ENCODE results near the gene ACSL5. TPM values are rescaled to one million over a fixed set of nuclear protein-coding genes. Genes with fewer than 3 reads are reported as not detected.

Gene ACSL5
- total RNA-seq (2014; rRNA removed; shearing (Covaris generic); ENCODE audit: low replicate concordance) = 55.6 and 63.6 TPM in 2 replicates

- peak within 1 kb of the TSS; percentile 97 for H2AFZ ChIP-seq (ENCODE audit: low read length)
- H3K9ac ChIP-seq (ENCODE audit: low read length) = peak within 1 kb of the TSS; percentile 7; the same call in 1 of the 2 replicates
- H3K9me3 ChIP-seq (ENCODE audit: low read length) = no peaks in the 10 kb centered on the region
- H3K4me2 ChIP-seq (ENCODE audit: low read depth, low read length, poor library complexity, severe bottlenecking) = peak within 1 kb of the TSS; percentile 99
- no peaks in the 10 kb centered on the region for H3K36me3 ChIP-seq (ENCODE audit: insufficient read depth, low read length)
- peaks cover 28% of the 10 kb centered on the region for H3K4me1 ChIP-seq (ENCODE audit: low read length)
- peak within 1 kb of the TSS; percentile 67 for H3K27ac ChIP-seq (ENCODE audit: low read length)
- no peak for DNase-seq
- no peaks in the 10 kb centered on the region for H4K20me1 ChIP-seq (ENCODE audit: insufficient read depth, low read depth, low read length)
- no peak within 1 kb of the TSS for H3K4me3 ChIP-seq (ENCODE audit: low read length)
- H3K9me2 ChIP-seq (replicated peaks; ENCODE audit: insufficient read depth, low read length) = no peaks in the 10 kb centered on the region
- H3K27me3 ChIP-seq (ENCODE audit: low read length) = no peaks in the 10 kb centered on the region
- H3K79me2 ChIP-seq (ENCODE audit: low read length) = peaks cover 26% of the 10 kb centered on the region
Observed at GRCh38 chr10:112373912-112374338, at the start of gene ACSL5. Gene ACSL5, plus strand, starts transcription at chr10:112374116. Its CDS starts 20,831 bp downstream, at chr10:112394947.

- Histone ChIP-seq H3K9me2 (replicated peaks; ENCODE audit: insufficient read depth, low read length) (no peaks in the 10 kb centered on the region), H3K4me2 (ENCODE audit: low read depth, low read length, poor library complexity, severe bottlenecking) (no peak overlapping the region), H3K9me3 (ENCODE audit: low read length) (no peaks in the 10 kb centered on the region), H3K36me3 (ENCODE audit: insufficient read depth, low read length) (no peaks in the 10 kb centered on the region), H4K20me1 (ENCODE audit: insufficient read depth, low read depth, low read length) (no peaks in the 10 kb centered on the region), H3K9ac (ENCODE audit: low read length) (no peak overlapping the region), H3K27ac (ENCODE audit: low read length) (no peak overlapping the region), H3K4me1 (ENCODE audit: low read length) (peaks cover 12% of the 10 kb centered on the region), H2AFZ (ENCODE audit: low read length) (no peak overlapping the region), H3K4me3 (ENCODE audit: low read length) (no peak overlapping the region), H3K27me3 (ENCODE audit: low read length) (no peaks in the 10 kb centered on the region), H3K79me2 (ENCODE audit: low read length) (no peaks in the 10 kb centered on the region)
- no peak for DNase-seq
Observed at GRCh38 chr10:112327678-112328077, 46.2 kb upstream of the ACSL5 start.

- no peaks in the 10 kb centered on the region for H3K79me2 ChIP-seq (ENCODE audit: low read length)
- no peak overlapping the region for H2AFZ ChIP-seq (ENCODE audit: low read length)
- no peak overlapping the region for H3K27ac ChIP-seq (ENCODE audit: low read length)
- H3K4me3 ChIP-seq (ENCODE audit: low read length) = no peak overlapping the region
- no peak overlapping the region for H3K9ac ChIP-seq (ENCODE audit: low read length)
- DNase-seq = no peak
- no peaks in the 10 kb centered on the region for H4K20me1 ChIP-seq (ENCODE audit: insufficient read depth, low read depth, low read length)
- H3K4me1 ChIP-seq (ENCODE audit: low read length) = peaks cover 20% of the 10 kb centered on the region
- no peaks in the 10 kb centered on the region for H3K36me3 ChIP-seq (ENCODE audit: insufficient read depth, low read length)
- no peaks in the 10 kb centered on the region for H3K9me3 ChIP-seq (ENCODE audit: low read length)
- H3K4me2 ChIP-seq (ENCODE audit: low read depth, low read length, poor library complexity, severe bottlenecking) = no peak overlapping the region
- no peaks in the 10 kb centered on the region for H3K9me2 ChIP-seq (replicated peaks; ENCODE audit: insufficient read depth, low read length)
- no peaks in the 10 kb centered on the region for H3K27me3 ChIP-seq (ENCODE audit: low read length)
Observed at GRCh38 chr10:112330162-112330561, 43.8 kb upstream of the ACSL5 start.

- no peak for DNase-seq
- Histone ChIP-seq H2AFZ (ENCODE audit: low read length) (no peak overlapping the region), H3K27me3 (ENCODE audit: low read length) (no peaks in the 10 kb centered on the region), H3K4me3 (ENCODE audit: low read length) (no peak overlapping the region), H3K9ac (ENCODE audit: low read length) (no peak overlapping the region), H3K9me3 (ENCODE audit: low read length) (no peaks in the 10 kb centered on the region), H4K20me1 (ENCODE audit: insufficient read depth, low read depth, low read length) (no peaks in the 10 kb centered on the region), H3K4me1 (ENCODE audit: low read length) (peaks cover 25% of the 10 kb centered on the region), H3K9me2 (replicated peaks; ENCODE audit: insufficient read depth, low read length) (no peaks in the 10 kb centered on the region), H3K4me2 (ENCODE audit: low read depth, low read length, poor library complexity, severe bottlenecking) (no peak overlapping the region), H3K27ac (ENCODE audit: low read length) (no peak overlapping the region), H3K79me2 (ENCODE audit: low read length) (no peaks in the 10 kb centered on the region), H3K36me3 (ENCODE audit: insufficient read depth, low read length) (no peaks in the 10 kb centered on the region)
Observed at GRCh38 chr10:112330607-112331160, 43.2 kb upstream of the ACSL5 start.

- DNase-seq = no peak
- Histone ChIP-seq H3K4me3 (ENCODE audit: low read length) (no peak overlapping the region), H3K79me2 (ENCODE audit: low read length) (no peaks in the 10 kb centered on the region), H3K36me3 (ENCODE audit: insufficient read depth, low read length) (no peaks in the 10 kb centered on the region), H3K9me2 (replicated peaks; ENCODE audit: insufficient read depth, low read length) (no peaks in the 10 kb centered on the region), H3K4me1 (ENCODE audit: low read length) (peaks cover 32% of the 10 kb centered on the region), H3K9me3 (ENCODE audit: low read length) (no peaks in the 10 kb centered on the region), H2AFZ (ENCODE audit: low read length) (no peak overlapping the region), H3K27me3 (ENCODE audit: low read length) (no peaks in the 10 kb centered on the region), H3K9ac (ENCODE audit: low read length) (no peak overlapping the region), H4K20me1 (ENCODE audit: insufficient read depth, low read depth, low read length) (no peaks in the 10 kb centered on the region), H3K4me2 (ENCODE audit: low read depth, low read length, poor library complexity, severe bottlenecking) (no peak overlapping the region), H3K27ac (ENCODE audit: low read length) (no peak overlapping the region)
Observed at GRCh38 chr10:112332022-112332421, 41.9 kb upstream of the ACSL5 start.

- no peaks in the 10 kb centered on the region for H3K9me2 ChIP-seq (replicated peaks; ENCODE audit: insufficient read depth, low read length)
- H3K4me1 ChIP-seq (ENCODE audit: low read length) = peaks cover 28% of the 10 kb centered on the region
- no peak overlapping the region for H3K4me2 ChIP-seq (ENCODE audit: low read depth, low read length, poor library complexity, severe bottlenecking)
- H3K27me3 ChIP-seq (ENCODE audit: low read length) = no peaks in the 10 kb centered on the region
- H3K9ac ChIP-seq (ENCODE audit: low read length) = no peak overlapping the region
- no peak overlapping the region for H3K27ac ChIP-seq (ENCODE audit: low read length)
- H4K20me1 ChIP-seq (ENCODE audit: insufficient read depth, low read depth, low read length) = no peaks in the 10 kb centered on the region
- no peaks in the 10 kb centered on the region for H3K79me2 ChIP-seq (ENCODE audit: low read length)
- H3K9me3 ChIP-seq (ENCODE audit: low read length) = no peaks in the 10 kb centered on the region
- H3K4me3 ChIP-seq (ENCODE audit: low read length) = no peak overlapping the region
- no peak overlapping the region for H2AFZ ChIP-seq (ENCODE audit: low read length)
- DNase-seq = no peak
- no peaks in the 10 kb centered on the region for H3K36me3 ChIP-seq (ENCODE audit: insufficient read depth, low read length)
Observed at GRCh38 chr10:112332509-112333228, 41.2 kb upstream of the ACSL5 start.

GRCh38 chr10:112333452-112333851 lies 40.5 kb upstream of the ACSL5 start:
- Histone ChIP-seq H3K4me3 (ENCODE audit: low read length) (no peak overlapping the region), H3K9me3 (ENCODE audit: low read length) (no peaks in the 10 kb centered on the region), H3K27me3 (ENCODE audit: low read length) (no peaks in the 10 kb centered on the region), H3K27ac (ENCODE audit: low read length) (no peak overlapping the region), H4K20me1 (ENCODE audit: insufficient read depth, low read depth, low read length) (no peaks in the 10 kb centered on the region), H3K9me2 (replicated peaks; ENCODE audit: insufficient read depth, low read length) (no peaks in the 10 kb centered on the region), H2AFZ (ENCODE audit: low read length) (no peak overlapping the region), H3K9ac (ENCODE audit: low read length) (no peak overlapping the region), H3K4me1 (ENCODE audit: low read length) (peaks cover 28% of the 10 kb centered on the region), H3K4me2 (ENCODE audit: low read depth, low read length, poor library complexity, severe bottlenecking) (no peak overlapping the region), H3K79me2 (ENCODE audit: low read length) (no peaks in the 10 kb centered on the region), H3K36me3 (ENCODE audit: insufficient read depth, low read length) (no peaks in the 10 kb centered on the region)
- DNase-seq = no peak

- no peak overlapping the region for H3K4me3 ChIP-seq (ENCODE audit: low read length)
- no peaks in the 10 kb centered on the region for H3K36me3 ChIP-seq (ENCODE audit: insufficient read depth, low read length)
- DNase-seq = peak; percentile 52
- no peaks in the 10 kb centered on the region for H4K20me1 ChIP-seq (ENCODE audit: insufficient read depth, low read depth, low read length)
- peaks cover 25% of the 10 kb centered on the region for H3K4me1 ChIP-seq (ENCODE audit: low read length)
- H3K27me3 ChIP-seq (ENCODE audit: low read length) = no peaks in the 10 kb centered on the region
- H3K4me2 ChIP-seq (ENCODE audit: low read depth, low read length, poor library complexity, severe bottlenecking) = peak overlapping the region; percentile 42
- H3K9ac ChIP-seq (ENCODE audit: low read length) = peak overlapping the region; percentile 9; the same call in 1 of the 2 replicates
- H3K27ac ChIP-seq (ENCODE audit: low read length) = peak overlapping the region; percentile 48
- no peaks in the 10 kb centered on the region for H3K9me2 ChIP-seq (replicated peaks; ENCODE audit: insufficient read depth, low read length)
- H3K9me3 ChIP-seq (ENCODE audit: low read length) = no peaks in the 10 kb centered on the region
- no peaks in the 10 kb centered on the region for H3K79me2 ChIP-seq (ENCODE audit: low read length)
- peak overlapping the region; percentile 80 for H2AFZ ChIP-seq (ENCODE audit: low read length)
Observed at GRCh38 chr10:112335111-112335867, 38.6 kb upstream of the ACSL5 start.
